NB4 (cell line): ENCODE data around the gene RSPH6A.

ENCODE experiments used
- CTCF ChIP-seq: IDR thresholded peaks from one replicate; pipeline ENCODE4 v1.5.1; 2012; ENCODE audit warnings: low read depth, low read length
- POLR2A ChIP-seq: IDR thresholded peaks from 2 replicates; pipeline ENCODE4 v1.6.1; 2011; ENCODE audit warnings: mild to moderate bottlenecking; ENCODE audit not compliant: insufficient read length; ENCODE audit errors: extremely low read depth

DNA sequence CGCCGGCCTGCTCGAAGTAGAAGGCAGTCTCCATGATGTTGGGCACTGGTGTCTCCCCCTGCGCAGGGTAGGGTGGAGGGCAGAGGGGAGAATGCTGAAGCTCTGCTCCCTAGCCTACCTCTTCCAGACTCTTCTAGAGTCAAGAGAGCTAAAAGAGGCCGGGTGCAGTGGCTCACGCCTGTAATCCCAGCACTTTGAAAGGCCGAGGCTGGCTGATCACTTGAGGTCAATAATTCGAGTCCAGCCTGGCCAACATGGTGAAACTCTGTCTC is 10.2 kb downstream of the RSPH6A start:
- TF ChIP-seq CTCF = no peak
- no peak for TF ChIP-seq POLR2A
